Measurements from ENCODE around the gene CACNG5.

DNA sequence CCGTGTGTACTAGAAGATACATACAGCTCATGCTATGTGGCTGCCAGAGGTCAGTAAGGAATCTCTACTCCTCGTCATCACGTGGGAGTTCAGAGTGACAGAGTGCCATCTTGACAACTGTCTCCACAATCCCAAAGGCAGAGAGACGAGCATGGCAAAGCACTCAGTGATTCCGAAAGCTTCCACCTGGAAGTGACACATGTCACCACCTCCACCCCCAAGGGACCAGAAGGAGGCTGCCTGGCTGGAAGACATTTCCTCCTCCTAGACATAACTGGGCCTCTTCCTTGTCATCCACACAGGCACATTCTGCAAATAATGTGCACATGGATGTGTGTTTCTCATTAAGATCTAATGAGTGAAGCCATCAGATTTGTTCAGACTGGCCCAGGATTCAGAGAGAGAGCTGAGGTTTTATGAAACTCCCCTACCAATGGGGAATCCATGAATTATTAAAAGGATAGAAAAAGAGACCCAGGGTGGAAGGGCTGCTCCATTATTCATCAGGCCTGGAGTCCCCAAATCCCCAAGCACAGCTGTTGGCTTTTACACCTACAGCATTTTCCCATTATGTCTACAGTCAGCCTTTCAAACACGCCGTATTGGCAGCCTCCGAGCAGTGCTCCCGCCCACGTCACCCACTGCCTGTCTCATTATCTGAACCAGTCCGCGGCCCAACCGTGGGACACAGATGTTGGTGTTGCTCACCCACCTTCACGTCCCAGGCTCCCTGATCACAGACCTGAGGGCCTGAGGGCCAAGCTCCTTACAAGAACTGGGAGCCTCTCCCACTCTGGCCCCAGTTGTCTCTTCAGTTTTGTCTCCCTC lies 3.3 kb upstream of the CACNG5 start:
- TF ChIP-seq, protein P1, sequence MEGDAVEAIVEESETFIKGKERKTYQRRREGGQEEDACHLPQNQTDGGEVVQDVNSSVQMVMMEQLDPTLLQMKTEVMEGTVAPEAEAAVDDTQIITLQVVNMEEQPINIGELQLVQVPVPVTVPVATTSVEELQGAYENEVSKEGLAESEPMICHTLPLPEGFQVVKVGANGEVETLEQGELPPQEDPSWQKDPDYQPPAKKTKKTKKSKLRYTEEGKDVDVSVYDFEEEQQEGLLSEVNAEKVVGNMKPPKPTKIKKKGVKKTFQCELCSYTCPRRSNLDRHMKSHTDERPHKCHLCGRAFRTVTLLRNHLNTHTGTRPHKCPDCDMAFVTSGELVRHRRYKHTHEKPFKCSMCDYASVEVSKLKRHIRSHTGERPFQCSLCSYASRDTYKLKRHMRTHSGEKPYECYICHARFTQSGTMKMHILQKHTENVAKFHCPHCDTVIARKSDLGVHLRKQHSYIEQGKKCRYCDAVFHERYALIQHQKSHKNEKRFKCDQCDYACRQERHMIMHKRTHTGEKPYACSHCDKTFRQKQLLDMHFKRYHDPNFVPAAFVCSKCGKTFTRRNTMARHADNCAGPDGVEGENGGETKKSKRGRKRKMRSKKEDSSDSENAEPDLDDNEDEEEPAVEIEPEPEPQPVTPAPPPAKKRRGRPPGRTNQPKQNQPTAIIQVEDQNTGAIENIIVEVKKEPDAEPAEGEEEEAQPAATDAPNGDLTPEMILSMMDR (conservative IDR thresholded peaks at IDR 0.05 in 1 of 2, IDR thresholded peaks at IDR 0.05 in 1 of 2; ENCODE audit: low read depth in 1 of 2, low read length in 2 of 2), result no peak
- TF ChIP-seq EZH2 (IDR thresholded peaks at IDR 0.05; ENCODE audit: low read length, missing control alignments), result no peak

All from fibroblast of lung (primary cell).